IPS-NIHi11 (cell line): ENCODE measurements around the gene KIR3DL3.
"Not testable (repeated sequence)": the region's sequence is repeated elsewhere in the genome, so short reads cannot be mapped to it uniquely, and the experiment has no call there.

Experiments
- DNase-seq: peaks from one replicate; pipeline ENCODE4 v3.0.0; 2012; ENCODE audit warnings: mixed read lengths, low spot score

KIR3DL3 gene

GRCh38 chr19:54731191-54731590, 6.9 kb downstream of the KIR3DL3 start:
- no peak for DNase-seq

- not testable (repeated sequence) for DNase-seq
These were observed 14.1 kb downstream of the KIR3DL3 start, which contains the start of gene KIR2DL3 for GRCh38 chr19:54738306-54738705. TSS of gene KIR2DL3 (plus strand) at chr19:54738513. CDS start at chr19:54738546, 33 bp downstream.

GRCh38 chr19:54738715-54739114, 14.5 kb downstream of the KIR3DL3 start:
- no peak for DNase-seq

GRCh38 chr19:54739587-54740497, 15.6 kb downstream of the KIR3DL3 start:
- no peak for DNase-seq

GRCh38 chr19:54741950-54742349, 17.7 kb downstream of the KIR3DL3 start:
- not testable (repeated sequence) for DNase-seq

GRCh38 chr19:54744080-54744479, 19.8 kb downstream of the KIR3DL3 start:
- not testable (repeated sequence) for DNase-seq

- not testable (repeated sequence) for DNase-seq
These were observed 23.5 kb downstream of the KIR3DL3 start for GRCh38 chr19:54747614-54748322.

GRCh38 chr19:54750276-54750675, 26.0 kb downstream of the KIR3DL3 start:
- DNase-seq = not testable (repeated sequence)

- DNase-seq = not testable (repeated sequence)
These were observed 32.2 kb downstream of the KIR3DL3 start for GRCh38 chr19:54756204-54757110.

- DNase-seq = not testable (repeated sequence)
These were observed 34.3 kb downstream of the KIR3DL3 start for GRCh38 chr19:54758577-54758976.

- not testable (repeated sequence) for DNase-seq
These were observed 40.0 kb downstream of the KIR3DL3 start for GRCh38 chr19:54764219-54764618.

- DNase-seq = not testable (repeated sequence)
These were observed 42.2 kb downstream of the KIR3DL3 start for GRCh38 chr19:54766464-54766863.

- not testable (repeated sequence) for DNase-seq
These were observed 45.4 kb downstream of the KIR3DL3 start, which contains the start of gene KIR2DL1 for GRCh38 chr19:54769646-54770045. TSS of gene KIR2DL1 (plus strand) at chr19:54769793. CDS start at chr19:54769851, 58 bp downstream.

- DNase-seq = not testable (repeated sequence)
These were observed 46.3 kb downstream of the KIR3DL3 start for GRCh38 chr19:54770511-54770910.

GRCh38 chr19:54771018-54771960, 47.0 kb downstream of the KIR3DL3 start:
- DNase-seq = not testable (repeated sequence)

- DNase-seq = not testable (repeated sequence)
These were observed 48.4 kb downstream of the KIR3DL3 start for GRCh38 chr19:54772666-54773065.

- not testable (repeated sequence) for DNase-seq
These were observed 51.0 kb downstream of the KIR3DL3 start for GRCh38 chr19:54775095-54775815.

- not testable (repeated sequence) for DNase-seq
These were observed 51.6 kb downstream of the KIR3DL3 start for GRCh38 chr19:54775830-54776229.

- DNase-seq = not testable (repeated sequence)
These were observed 53.6 kb downstream of the KIR3DL3 start for GRCh38 chr19:54777851-54778250.

GRCh38 chr19:54778896-54779295, 54.7 kb downstream of the KIR3DL3 start:
- not testable (repeated sequence) for DNase-seq
